ENCODE results near the gene PTPRG.

DNA sequence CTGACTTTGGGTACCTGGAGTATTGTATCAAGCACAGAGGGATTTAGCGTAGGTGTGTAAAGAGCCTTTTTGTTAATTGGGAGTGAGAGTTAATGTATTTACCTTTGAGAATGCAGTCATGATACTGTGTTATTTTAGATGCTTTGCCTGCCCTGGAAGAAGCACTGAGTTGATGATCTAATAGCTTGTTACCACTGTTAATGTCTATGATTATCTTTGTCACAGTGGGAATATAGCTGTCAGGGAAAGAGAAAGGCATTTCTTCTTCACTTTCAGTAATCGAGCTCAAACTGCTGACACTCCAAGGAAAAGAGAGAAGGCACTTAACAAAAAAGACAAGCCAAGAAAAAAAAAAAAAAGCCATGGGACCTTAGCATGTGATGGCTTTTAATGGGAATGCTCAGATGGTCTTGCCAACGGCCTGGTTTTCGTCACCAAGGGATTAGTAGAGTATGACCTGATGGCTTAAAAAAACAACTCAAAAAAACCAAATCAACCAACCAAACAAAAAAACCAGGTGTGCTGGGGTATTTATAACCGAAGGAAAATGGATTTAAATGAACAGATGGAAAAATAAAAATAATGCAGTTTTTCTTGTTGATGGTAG lies 387.4 kb downstream of the PTPRG start:
- TF ChIP-seq, protein P1, sequence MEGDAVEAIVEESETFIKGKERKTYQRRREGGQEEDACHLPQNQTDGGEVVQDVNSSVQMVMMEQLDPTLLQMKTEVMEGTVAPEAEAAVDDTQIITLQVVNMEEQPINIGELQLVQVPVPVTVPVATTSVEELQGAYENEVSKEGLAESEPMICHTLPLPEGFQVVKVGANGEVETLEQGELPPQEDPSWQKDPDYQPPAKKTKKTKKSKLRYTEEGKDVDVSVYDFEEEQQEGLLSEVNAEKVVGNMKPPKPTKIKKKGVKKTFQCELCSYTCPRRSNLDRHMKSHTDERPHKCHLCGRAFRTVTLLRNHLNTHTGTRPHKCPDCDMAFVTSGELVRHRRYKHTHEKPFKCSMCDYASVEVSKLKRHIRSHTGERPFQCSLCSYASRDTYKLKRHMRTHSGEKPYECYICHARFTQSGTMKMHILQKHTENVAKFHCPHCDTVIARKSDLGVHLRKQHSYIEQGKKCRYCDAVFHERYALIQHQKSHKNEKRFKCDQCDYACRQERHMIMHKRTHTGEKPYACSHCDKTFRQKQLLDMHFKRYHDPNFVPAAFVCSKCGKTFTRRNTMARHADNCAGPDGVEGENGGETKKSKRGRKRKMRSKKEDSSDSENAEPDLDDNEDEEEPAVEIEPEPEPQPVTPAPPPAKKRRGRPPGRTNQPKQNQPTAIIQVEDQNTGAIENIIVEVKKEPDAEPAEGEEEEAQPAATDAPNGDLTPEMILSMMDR (IDR thresholded peaks at IDR 0.05) = no peak
- no peak for TF ChIP-seq POLR2A (IDR thresholded peaks at IDR 0.05)
